K562 (cell line): ENCODE measurements around the gene NEK2. TPM values are rescaled to one million over a fixed set of nuclear protein-coding genes. Genes with fewer than 3 reads are reported as not detected.

Experiments used
- ERF ChIP-seq: fragments of 450-650 bp; formaldehyde crosslinking; IDR thresholded peaks from 2 replicates; pipeline ENCODE4 v1.4.0; 2020; ENCODE audit warnings: mild to moderate bottlenecking, mixed read lengths
- FIP1L1 ChIP-seq: fragments of 200-400 bp; formaldehyde crosslinking; IDR thresholded peaks from 2 replicates; pipeline ENCODE4 v1.6.1; 2018; ENCODE audit warnings: mild to moderate bottlenecking, low read depth, low read length; ENCODE audit not compliant: poor library complexity, severe bottlenecking
- GABPA ChIP-seq: fragments of 200-800 bp; sonication (Bioruptor generic); conservative IDR thresholded peaks from 2 replicates; pipeline ENCODE4 v1.6.1; 2016; ENCODE audit warnings: low read depth, missing genetic modification characterization, missing compliant biosample characterization
- HNRNPUL1 ChIP-seq: fragments of 200-400 bp; formaldehyde crosslinking; IDR thresholded peaks from 2 replicates; pipeline ENCODE4 v1.6.1; 2017; ENCODE audit warnings: low read length
- MCM5 ChIP-seq: fragments of 450-650 bp; IDR thresholded peaks from 2 replicates; pipeline ENCODE4 v1.6.1; 2016; ENCODE audit warnings: low read depth
- MCM7 ChIP-seq, 2 experiments: fragments of 450-650 bp; IDR thresholded peaks; 2 replicates each; pipeline ENCODE4 v1.6.1; 2016 to 2018
- RBM14 ChIP-seq: fragments of 200-400 bp; formaldehyde crosslinking; IDR thresholded peaks from 2 replicates; pipeline ENCODE4 v1.6.1; 2018; ENCODE audit warnings: low read depth, mild to moderate bottlenecking, low read length, moderate library complexity, borderline replicate concordance; ENCODE audit not compliant: insufficient read depth
- RBM25 ChIP-seq: fragments of 200-400 bp; formaldehyde crosslinking; IDR thresholded peaks from 2 replicates; pipeline ENCODE4 v1.6.1; 2018; ENCODE audit warnings: low read length, low read depth, moderate library complexity; ENCODE audit not compliant: severe bottlenecking
- RBM34 ChIP-seq: fragments of 200-400 bp; formaldehyde crosslinking; IDR thresholded peaks from 2 replicates; pipeline ENCODE4 v1.6.1; 2018; ENCODE audit warnings: low read length, borderline replicate concordance; ENCODE audit not compliant: insufficient read depth
- SETDB1 ChIP-seq: IDR thresholded peaks from one replicate; pipeline ENCODE4 v1.6.1; 2012; ENCODE audit warnings: low read length, control low read depth, inconsistent platforms
- SIN3A ChIP-seq, 2 experiments: fragments of 150-350 bp in 1 of 2; IDR thresholded peaks; 2 replicates each; pipeline ENCODE4 v1.6.1; 2011 to 2016; ENCODE audit warnings: borderline replicate concordance in 2 of 2, low read depth in 2 of 2, low read length in 2 of 2, mild to moderate bottlenecking in 2 of 2, moderate library complexity in 2 of 2; ENCODE audit not compliant: control insufficient read depth in 1 of 2
- SIN3B ChIP-seq: fragments of 450-650 bp; IDR thresholded peaks from 2 replicates; pipeline ENCODE4 v1.6.1; 2017; ENCODE audit warnings: low read depth, mild to moderate bottlenecking, moderate library complexity
- SMAD4 ChIP-seq: fragments of 250-450 bp; sonication (Bioruptor Pico); conservative IDR thresholded peaks from 2 replicates; pipeline ENCODE4 v1.8.0; 2021; ENCODE audit warnings: inconsistent platforms, mild to moderate bottlenecking, moderate library complexity
- SP2 ChIP-seq: IDR thresholded peaks from 2 replicates; pipeline ENCODE4 v1.6.1; 2011; ENCODE audit warnings: mild to moderate bottlenecking, low read depth, low read length, moderate library complexity; ENCODE audit not compliant: poor library complexity, severe bottlenecking; ENCODE audit errors: extremely low read depth
- SPI1 ChIP-seq: IDR thresholded peaks from 2 replicates; pipeline ENCODE4 v1.6.1; 2011; ENCODE audit warnings: low read depth, low read length, control low read depth, borderline replicate concordance
- TEAD1 ChIP-seq, 2 experiments: fragments of 450-650 bp in 1 of 2; sonication (generic) in 1 of 2; formaldehyde crosslinking; IDR thresholded peaks; 2 replicates each; pipeline versions ENCODE4 v1.4.0 to v1.8.0; 2020 to 2022; ENCODE audit warnings: mild to moderate bottlenecking in 2 of 2, missing genetic modification reagents in 1 of 2
- ZBTB8A ChIP-seq: fragments of 450-650 bp; IDR thresholded peaks from 2 replicates; pipeline ENCODE4 v1.6.1; 2018; ENCODE audit warnings: mild to moderate bottlenecking, moderate library complexity; ENCODE audit not compliant: partially characterized antibody
- ZNF311 ChIP-seq: fragments of 250-450 bp; sonication (Bioruptor Pico); IDR thresholded peaks from 2 replicates; pipeline ENCODE4 v1.4.0; 2020; ENCODE audit warnings: mild to moderate bottlenecking, moderate library complexity
- ZNF695 ChIP-seq: fragments of 450-650 bp; formaldehyde crosslinking; IDR thresholded peaks from 2 replicates; pipeline ENCODE4 v1.4.0; 2020; ENCODE audit warnings: mild to moderate bottlenecking, moderate library complexity
- polyA plus RNA-seq, 8 experiments: library from polyadenylated mRNA; depleted of rRNA in 4 of 8; stranded (reverse) in 5 of 8; unstranded in 3 of 8; fragments of >200 nt; fragmentation: Nextera tagmentation in 2 of 8; fragmentation: Illumina TruSeq in 1 of 8; extraction: Ambion mirVana in 2 of 8; extraction: Trizol in 1 of 8; gene quantifications; 2 replicates each; pipeline versions ENCODE4 v1.2.1 to v1.2.3, GENCODE V29; 2011 to 2014; ENCODE audit warnings: inconsistent platforms in 1 of 8, missing spikeins in 1 of 8
- total RNA-seq, 7 experiments: library from RNA; depleted of rRNA in 6 of 7; stranded (reverse); fragments of >200 nt in 6 of 7; fragmentation: Illumina TruSeq in 2 of 7; extraction: Trizol in 2 of 7; gene quantifications; 2 replicates each; pipeline versions ENCODE4 v1.2.1 to v1.2.3, GENCODE V29; 2011 to 2021; ENCODE audit warnings: low replicate concordance in 1 of 7
- TF ChIP-seq, protein P1 (sequence below): fragments of 250-450 bp; sonication (Bioruptor Pico); IDR thresholded peaks from 2 replicates; pipeline ENCODE4 v1.8.0; 2021; ENCODE audit warnings: mild to moderate bottlenecking, moderate library complexity
- TF ChIP-seq, protein P2 (sequence below): IDR thresholded peaks from 2 replicates; pipeline ENCODE4 v1.6.1; 2016; ENCODE audit warnings: missing genetic modification characterization, missing compliant biosample characterization
- TF ChIP-seq, protein P3 (sequence below): sonication (generic); formaldehyde crosslinking; IDR thresholded peaks from 2 replicates; pipeline ENCODE4 v1.8.1; 2022; ENCODE audit warnings: missing genetic modification reagents
- TF ChIP-seq, protein P4 (sequence below): fragments of 250-450 bp; sonication (Bioruptor Pico); IDR thresholded peaks from 2 replicates; pipeline ENCODE4 v1.9.0; 2021; ENCODE audit warnings: mild to moderate bottlenecking
- TF ChIP-seq, protein P5 (sequence below): fragments of 200-800 bp; sonication (Bioruptor generic); IDR thresholded peaks from 2 replicates; pipeline ENCODE4 v1.6.1; 2017; ENCODE audit warnings: missing genetic modification characterization, missing compliant biosample characterization

The NEK2 gene
- total and polyA plus RNA-seq, 9 of the 15 experiments (the other 6 are each of a cell fraction or from before 2014, with no cell fraction given), result 30.0 to 74.7 (median 66.4) TPM

DNA sequence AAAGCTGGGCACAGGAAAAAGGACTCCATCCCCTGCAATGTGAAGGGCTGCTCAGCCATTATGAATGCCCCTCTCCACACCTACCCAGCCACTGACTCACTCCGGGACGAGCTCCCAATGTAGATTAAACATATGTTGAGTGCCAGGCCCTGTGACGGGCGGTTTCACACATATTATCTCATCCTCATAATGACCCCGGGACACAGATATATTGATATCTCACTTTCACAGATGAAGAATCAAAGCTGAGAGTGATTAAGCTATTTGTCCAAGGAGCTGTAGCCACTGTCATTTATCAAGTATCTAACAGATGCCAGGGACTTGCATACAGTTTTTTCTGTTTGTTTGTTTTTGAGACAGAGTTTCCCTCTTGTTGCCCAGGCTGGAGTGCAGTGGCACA, 61.5 kb downstream of the NEK2 start (continued):
- TF ChIP-seq RBM25 (no peak), MCM5 (no peak), TEAD1 (CRISPR knock-in tag; IDR thresholded peaks at IDR 0.05) (no peak), ERF (CRISPR knock-in tag) (no peak), SIN3B (no peak), ZNF695 (CRISPR knock-in tag) (no peak), RBM14 (no peak), SMAD4 (CRISPR knock-in tag) (no peak), SETDB1 (no peak), MCM7 (IDR thresholded peaks at IDR 0.05) (no peak), FIP1L1 (no peak), GABPA (tag) (no peak), RBM34 (no peak), SP2 (no peak), ZNF311 (CRISPR knock-in tag) (no peak), SPI1 (no peak), SIN3A (IDR thresholded peaks at IDR 0.05; ENCODE audit: borderline replicate concordance in 2 of 2, control insufficient read depth in 1 of 2, low read depth in 2 of 2, low read length in 2 of 2) (no peak), HNRNPUL1 (no peak), ZBTB8A (no peak)
- TF ChIP-seq, protein P1, sequence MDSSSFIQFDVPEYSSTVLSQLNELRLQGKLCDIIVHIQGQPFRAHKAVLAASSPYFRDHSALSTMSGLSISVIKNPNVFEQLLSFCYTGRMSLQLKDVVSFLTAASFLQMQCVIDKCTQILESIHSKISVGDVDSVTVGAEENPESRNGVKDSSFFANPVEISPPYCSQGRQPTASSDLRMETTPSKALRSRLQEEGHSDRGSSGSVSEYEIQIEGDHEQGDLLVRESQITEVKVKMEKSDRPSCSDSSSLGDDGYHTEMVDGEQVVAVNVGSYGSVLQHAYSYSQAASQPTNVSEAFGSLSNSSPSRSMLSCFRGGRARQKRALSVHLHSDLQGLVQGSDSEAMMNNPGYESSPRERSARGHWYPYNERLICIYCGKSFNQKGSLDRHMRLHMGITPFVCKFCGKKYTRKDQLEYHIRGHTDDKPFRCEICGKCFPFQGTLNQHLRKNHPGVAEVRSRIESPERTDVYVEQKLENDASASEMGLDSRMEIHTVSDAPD (CRISPR knock-in tag), result no peak
- TF ChIP-seq, protein P2, sequence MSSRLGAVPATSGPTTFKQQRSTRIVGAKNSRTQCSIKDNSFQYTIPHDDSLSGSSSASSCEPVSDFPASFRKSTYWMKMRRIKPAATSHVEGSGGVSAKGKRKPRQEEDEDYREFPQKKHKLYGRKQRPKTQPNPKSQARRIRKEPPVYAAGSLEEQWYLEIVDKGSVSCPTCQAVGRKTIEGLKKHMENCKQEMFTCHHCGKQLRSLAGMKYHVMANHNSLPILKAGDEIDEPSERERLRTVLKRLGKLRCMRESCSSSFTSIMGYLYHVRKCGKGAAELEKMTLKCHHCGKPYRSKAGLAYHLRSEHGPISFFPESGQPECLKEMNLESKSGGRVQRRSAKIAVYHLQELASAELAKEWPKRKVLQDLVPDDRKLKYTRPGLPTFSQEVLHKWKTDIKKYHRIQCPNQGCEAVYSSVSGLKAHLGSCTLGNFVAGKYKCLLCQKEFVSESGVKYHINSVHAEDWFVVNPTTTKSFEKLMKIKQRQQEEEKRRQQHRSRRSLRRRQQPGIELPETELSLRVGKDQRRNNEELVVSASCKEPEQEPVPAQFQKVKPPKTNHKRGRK (tag), result no peak
- TF ChIP-seq, protein P3, sequence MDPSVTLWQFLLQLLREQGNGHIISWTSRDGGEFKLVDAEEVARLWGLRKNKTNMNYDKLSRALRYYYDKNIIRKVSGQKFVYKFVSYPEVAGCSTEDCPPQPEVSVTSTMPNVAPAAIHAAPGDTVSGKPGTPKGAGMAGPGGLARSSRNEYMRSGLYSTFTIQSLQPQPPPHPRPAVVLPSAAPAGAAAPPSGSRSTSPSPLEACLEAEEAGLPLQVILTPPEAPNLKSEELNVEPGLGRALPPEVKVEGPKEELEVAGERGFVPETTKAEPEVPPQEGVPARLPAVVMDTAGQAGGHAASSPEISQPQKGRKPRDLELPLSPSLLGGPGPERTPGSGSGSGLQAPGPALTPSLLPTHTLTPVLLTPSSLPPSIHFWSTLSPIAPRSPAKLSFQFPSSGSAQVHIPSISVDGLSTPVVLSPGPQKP (CRISPR knock-in tag), result no peak
- TF ChIP-seq, protein P4, sequence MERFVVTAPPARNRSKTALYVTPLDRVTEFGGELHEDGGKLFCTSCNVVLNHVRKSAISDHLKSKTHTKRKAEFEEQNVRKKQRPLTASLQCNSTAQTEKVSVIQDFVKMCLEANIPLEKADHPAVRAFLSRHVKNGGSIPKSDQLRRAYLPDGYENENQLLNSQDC (CRISPR knock-in tag), result no peak
- TF ChIP-seq, protein P5, sequence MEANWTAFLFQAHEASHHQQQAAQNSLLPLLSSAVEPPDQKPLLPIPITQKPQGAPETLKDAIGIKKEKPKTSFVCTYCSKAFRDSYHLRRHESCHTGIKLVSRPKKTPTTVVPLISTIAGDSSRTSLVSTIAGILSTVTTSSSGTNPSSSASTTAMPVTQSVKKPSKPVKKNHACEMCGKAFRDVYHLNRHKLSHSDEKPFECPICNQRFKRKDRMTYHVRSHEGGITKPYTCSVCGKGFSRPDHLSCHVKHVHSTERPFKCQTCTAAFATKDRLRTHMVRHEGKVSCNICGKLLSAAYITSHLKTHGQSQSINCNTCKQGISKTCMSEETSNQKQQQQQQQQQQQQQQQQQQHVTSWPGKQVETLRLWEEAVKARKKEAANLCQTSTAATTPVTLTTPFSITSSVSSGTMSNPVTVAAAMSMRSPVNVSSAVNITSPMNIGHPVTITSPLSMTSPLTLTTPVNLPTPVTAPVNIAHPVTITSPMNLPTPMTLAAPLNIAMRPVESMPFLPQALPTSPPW, result peak; percentile 5; the same call in 1 of the 2 replicates
